Endothelial cell of hepatic sinusoid (primary cell): ENCODE results near the gene MERTK.
"Not testable (repeated sequence)": the region's sequence is repeated elsewhere in the genome, so short reads cannot be mapped to it uniquely, and the experiment has no call there.

Source experiments
- in situ Hi-C: cut with HindIII; loops from 2 replicates; pipeline ENCODE4 v1.10.0; 2017; ENCODE audit warnings: low sequenced_read_pairs

The MERTK gene

GRCh38 chr2:112065966-112066365, 167.6 kb downstream of the MERTK start:
- in situ Hi-C loops, result no loop called here

GRCh38 chr2:112069794-112070193, 171.4 kb downstream of the MERTK start:
- in situ Hi-C loops, result not testable (repeated sequence)

GRCh38 chr2:112073875-112074274, 175.5 kb downstream of the MERTK start:
- in situ Hi-C loops, result no loop called here

GRCh38 chr2:112074506-112074905, 176.1 kb downstream of the MERTK start:
- in situ Hi-C loops, result no loop called here

- in situ Hi-C loops, result no loop called here
Observed at GRCh38 chr2:112075490-112076260, 177.3 kb downstream of the MERTK start.

- in situ Hi-C loops, result no loop called here
Observed at GRCh38 chr2:112077814-112078213, 179.4 kb downstream of the MERTK start.
